ENCODE data around the gene ONECUT2. TPM values are rescaled to one million over a fixed set of nuclear protein-coding genes. Genes with fewer than 3 reads are reported as not detected.

Gene ONECUT2
- total RNA-seq, 2 experiments from 2014 or later, result not detected

- no peaks in the 10 kb centered on the region for H3K79me2 ChIP-seq (ENCODE audit: insufficient read depth, low read depth, low read length)
- CTCF ChIA-PET (ENCODE audit: unreplicated experiment), result no interaction called here
- H4K20me1 ChIP-seq (ENCODE audit: insufficient read depth, low read length), result no peaks in the 10 kb centered on the region
- no peak for TF ChIP-seq EZH2phosphoT487 (IDR thresholded peaks at IDR 0.05; ENCODE audit: borderline replicate concordance, low read depth, low read length)
- no peak for TF ChIP-seq CTCF (conservative IDR thresholded peaks at IDR 0.05; ENCODE audit: low read length)
- H2AFZ ChIP-seq (ENCODE audit: low read length), result no peak overlapping the region
- no peak overlapping the region for H3K4me2 ChIP-seq (ENCODE audit: low read length)
- no peaks in the 10 kb centered on the region for H3K9me3 ChIP-seq (ENCODE audit: low read length)
- H3K4me1 ChIP-seq (ENCODE audit: insufficient read depth, low read length, poor library complexity, severe bottlenecking), result peaks cover 44% of the 10 kb centered on the region
- no peak overlapping the region for H3K4me3 ChIP-seq (ENCODE audit: low read depth, low read length, poor library complexity, severe bottlenecking)
- no peak overlapping the region for H3K27ac ChIP-seq (ENCODE audit: low read depth, low read length, poor library complexity, severe bottlenecking)
- no peaks in the 10 kb centered on the region for H3K9me2 ChIP-seq (ENCODE audit: insufficient read depth, low read length)
- DNase-seq (ENCODE audit: low spot score), result no peak
- BruUV-seq (replicated peaks), result no TSS peak
- POLR2A ChIA-PET, result no interaction called here
- intact Hi-C loops (cut with micrococcal nuclease; ENCODE audit: unreplicated experiment), result loop anchor here (10.0 kb wide), 1 partner anchor 340 kb away; no protein-coding TSS in a partner anchor
- no peaks in the 10 kb centered on the region for H3K36me3 ChIP-seq (ENCODE audit: insufficient read depth, low read length)
Measured at GRCh38 chr18:57425096-57425495, 10.1 kb upstream of the ONECUT2 start.

GRCh38 chr18:57426187-57426586 is 9.0 kb upstream of the ONECUT2 start:
- H3K27ac ChIP-seq (ENCODE audit: low read depth, low read length, poor library complexity, severe bottlenecking), result peak overlapping the region; percentile 60
- TF ChIP-seq CTCF (conservative IDR thresholded peaks at IDR 0.05; ENCODE audit: low read length) (no peak), EZH2phosphoT487 (IDR thresholded peaks at IDR 0.05; ENCODE audit: borderline replicate concordance, low read depth, low read length) (no peak)
- DNase-seq (ENCODE audit: low spot score), result peak; percentile 71
- intact Hi-C loops (cut with micrococcal nuclease; ENCODE audit: unreplicated experiment), result loop anchor here (10.0 kb wide), 1 partner anchor 341 kb away; no protein-coding TSS in a partner anchor
- H3K9me2 ChIP-seq (ENCODE audit: insufficient read depth, low read length), result no peaks in the 10 kb centered on the region
- ChIA-PET CTCF (ENCODE audit: unreplicated experiment) (no interaction called here), POLR2A (interaction anchor here (0.6 to 0.8 kb wide), 2 partner anchors 278 to 540 kb away, joined by 3 to 5 read pairs; no protein-coding TSS in a partner anchor)
- no peaks in the 10 kb centered on the region for H4K20me1 ChIP-seq (ENCODE audit: insufficient read depth, low read length)
- no peak overlapping the region for H2AFZ ChIP-seq (ENCODE audit: low read length)
- H3K4me3 ChIP-seq (ENCODE audit: low read depth, low read length, poor library complexity, severe bottlenecking), result no peak overlapping the region
- no peaks in the 10 kb centered on the region for H3K79me2 ChIP-seq (ENCODE audit: insufficient read depth, low read depth, low read length)
- no peaks in the 10 kb centered on the region for H3K36me3 ChIP-seq (ENCODE audit: insufficient read depth, low read length)
- peak overlapping the region; percentile 33 for H3K4me2 ChIP-seq (ENCODE audit: low read length)
- no TSS peak for BruUV-seq (replicated peaks)
- H3K4me1 ChIP-seq (ENCODE audit: insufficient read depth, low read length, poor library complexity, severe bottlenecking), result peaks cover 44% of the 10 kb centered on the region
- no peaks in the 10 kb centered on the region for H3K9me3 ChIP-seq (ENCODE audit: low read length)

- no peak for TF ChIP-seq CTCF (conservative IDR thresholded peaks at IDR 0.05; ENCODE audit: low read length)
- no peak for TF ChIP-seq EZH2phosphoT487 (IDR thresholded peaks at IDR 0.05; ENCODE audit: borderline replicate concordance, low read depth, low read length)
- intact Hi-C loops (cut with micrococcal nuclease; ENCODE audit: unreplicated experiment), result loop anchor here (10.0 kb wide), 1 partner anchor 343 kb away; no protein-coding TSS in a partner anchor
- Histone ChIP-seq H3K4me2 (ENCODE audit: low read length) (no peak overlapping the region), H3K4me3 (ENCODE audit: low read depth, low read length, poor library complexity, severe bottlenecking) (no peak overlapping the region), H3K27ac (ENCODE audit: low read depth, low read length, poor library complexity, severe bottlenecking) (no peak overlapping the region), H3K36me3 (ENCODE audit: insufficient read depth, low read length) (no peaks in the 10 kb centered on the region), H3K4me1 (ENCODE audit: insufficient read depth, low read length, poor library complexity, severe bottlenecking) (peaks cover 31% of the 10 kb centered on the region), H3K9me3 (ENCODE audit: low read length) (no peaks in the 10 kb centered on the region), H2AFZ (ENCODE audit: low read length) (no peak overlapping the region), H3K79me2 (ENCODE audit: insufficient read depth, low read depth, low read length) (no peaks in the 10 kb centered on the region), H3K9me2 (ENCODE audit: insufficient read depth, low read length) (no peaks in the 10 kb centered on the region), H4K20me1 (ENCODE audit: insufficient read depth, low read length) (no peaks in the 10 kb centered on the region)
- POLR2A ChIA-PET, result no interaction called here
- no TSS peak for BruUV-seq (replicated peaks)
- no peak for DNase-seq (ENCODE audit: low spot score)
- CTCF ChIA-PET (ENCODE audit: unreplicated experiment), result no interaction called here
Measured at GRCh38 chr18:57427429-57428201, 7.6 kb upstream of the ONECUT2 start.
